ENCODE results near the gene XPNPEP2.
A peak's percentile ranks its signal among the peaks of the same experiment; 100 is the strongest.

XPNPEP2 gene

DNA sequence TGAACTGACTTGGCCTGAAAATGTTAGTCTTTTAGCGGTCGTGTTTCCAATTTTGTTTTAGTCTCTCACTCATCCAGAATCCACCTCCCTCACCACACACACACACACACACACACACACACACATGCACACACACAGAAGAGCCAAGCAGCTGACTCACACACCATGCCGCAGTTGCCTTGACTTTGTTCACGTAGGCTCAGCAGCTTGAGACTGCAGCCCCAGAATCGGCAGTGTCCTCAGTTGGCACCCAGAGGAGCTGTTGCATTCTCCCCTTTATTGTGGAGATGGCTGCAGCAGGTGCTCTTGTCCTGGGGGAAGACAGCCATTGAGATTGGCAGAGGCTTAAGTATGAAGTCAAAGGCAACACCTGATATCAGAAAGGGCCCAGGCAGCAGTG is 20.9 kb upstream of the XPNPEP2 start:
- no peak for TF ChIP-seq CTCF (conservative IDR thresholded peaks at IDR 0.05; ENCODE audit: control insufficient read depth, insufficient read depth, low read depth, low read length)
- peak; percentile 87 for DNase-seq (ENCODE audit: low read depth)
- no peak overlapping the region for H3K4me3 ChIP-seq (ENCODE audit: control insufficient read depth, low read depth, low read length)

- no peak for DNase-seq (ENCODE audit: low read depth)
- H3K4me3 ChIP-seq (ENCODE audit: control insufficient read depth, low read depth, low read length) = no peak overlapping the region
- TF ChIP-seq CTCF (conservative IDR thresholded peaks at IDR 0.05; ENCODE audit: control insufficient read depth, insufficient read depth, low read depth, low read length) = no peak
These were observed 20.1 kb upstream of the XPNPEP2 start for GRCh38 chrX:129718676-129719075.

GRCh38 chrX:129719268-129719667 is 19.5 kb upstream of the XPNPEP2 start:
- no peak overlapping the region for H3K4me3 ChIP-seq (ENCODE audit: control insufficient read depth, low read depth, low read length)
- no peak for DNase-seq (ENCODE audit: low read depth)
- no peak for TF ChIP-seq CTCF (conservative IDR thresholded peaks at IDR 0.05; ENCODE audit: control insufficient read depth, insufficient read depth, low read depth, low read length)

DNA sequence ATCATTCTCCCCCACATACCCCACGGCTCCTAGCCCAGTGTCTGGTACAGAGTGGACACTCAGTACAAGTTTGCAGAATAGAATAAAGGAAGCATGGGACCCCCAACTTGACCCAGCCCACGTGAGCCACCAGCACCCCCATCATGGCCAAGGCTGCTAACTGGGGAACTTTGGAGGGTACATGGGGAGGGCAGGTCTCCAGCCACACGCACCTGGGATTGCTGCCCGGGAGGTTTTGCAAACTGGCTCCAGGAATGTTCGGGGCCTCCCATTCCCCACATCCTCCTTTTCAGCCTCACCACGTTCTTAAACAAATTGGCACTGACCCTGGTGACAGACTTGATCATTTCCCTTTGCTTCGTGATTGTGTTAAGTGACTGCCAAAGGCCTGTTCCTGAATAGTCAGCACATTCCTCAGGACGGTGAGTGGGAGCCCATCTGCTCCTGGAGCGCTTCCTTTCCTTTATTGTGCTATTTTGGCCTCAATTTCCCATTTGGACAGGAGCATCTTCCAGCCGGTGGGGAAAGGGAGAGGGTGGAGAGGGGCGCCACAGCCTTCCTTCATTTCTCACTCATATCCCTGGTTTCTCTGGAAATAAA is 18.7 kb upstream of the XPNPEP2 start:
- no peak for TF ChIP-seq CTCF (conservative IDR thresholded peaks at IDR 0.05; ENCODE audit: control insufficient read depth, insufficient read depth, low read depth, low read length)
- DNase-seq (ENCODE audit: low read depth) = no peak
- no peak overlapping the region for H3K4me3 ChIP-seq (ENCODE audit: control insufficient read depth, low read depth, low read length)

DNA sequence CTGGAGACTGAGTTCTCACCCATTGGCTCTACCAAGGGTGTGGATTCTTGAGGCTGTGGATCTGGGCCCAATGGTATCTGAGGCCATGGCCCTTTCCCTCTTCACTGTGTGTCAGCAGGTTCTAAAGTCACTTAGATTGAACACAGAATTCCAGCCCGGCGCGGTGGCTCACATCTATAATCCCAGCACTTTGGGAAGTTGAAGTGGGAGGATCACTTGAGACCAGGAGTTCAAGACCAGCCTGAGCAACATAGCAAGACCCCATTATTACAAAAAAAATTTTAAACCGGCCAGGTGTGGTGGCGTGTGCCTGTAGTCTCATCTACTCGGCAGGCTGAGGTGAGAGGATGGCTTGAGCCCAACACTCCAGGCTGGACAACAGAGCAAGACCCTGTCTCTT is 18.0 kb upstream of the XPNPEP2 start:
- H3K4me3 ChIP-seq (ENCODE audit: control insufficient read depth, low read depth, low read length) = no peak overlapping the region
- no peak for TF ChIP-seq CTCF (conservative IDR thresholded peaks at IDR 0.05; ENCODE audit: control insufficient read depth, insufficient read depth, low read depth, low read length)
- DNase-seq (ENCODE audit: low read depth) = no peak

DNA sequence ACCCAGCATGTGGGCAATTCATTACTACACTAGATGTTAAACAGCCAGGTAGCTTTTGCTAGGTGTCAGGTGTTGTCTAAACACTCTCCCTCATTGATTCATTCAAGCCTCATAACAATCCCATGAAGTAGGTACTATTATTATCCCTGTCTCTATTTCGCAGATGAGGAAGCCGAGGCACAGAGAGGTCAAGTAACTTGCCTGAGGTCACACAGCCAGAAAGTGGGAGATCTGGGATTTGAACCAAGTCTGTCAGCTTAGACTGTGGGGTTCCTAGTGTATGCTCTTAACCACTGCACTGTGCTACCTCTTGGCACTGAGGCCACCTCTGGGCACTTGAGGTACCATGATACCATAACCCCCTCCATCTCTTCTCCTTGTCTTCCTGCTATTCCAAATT is 17.4 kb upstream of the XPNPEP2 start:
- TF ChIP-seq CTCF (conservative IDR thresholded peaks at IDR 0.05; ENCODE audit: control insufficient read depth, insufficient read depth, low read depth, low read length) = no peak
- DNase-seq (ENCODE audit: low read depth) = no peak
- H3K4me3 ChIP-seq (ENCODE audit: control insufficient read depth, low read depth, low read length) = no peak overlapping the region

GRCh38 chrX:129721870-129722269 is 16.9 kb upstream of the XPNPEP2 start:
- TF ChIP-seq CTCF (conservative IDR thresholded peaks at IDR 0.05; ENCODE audit: control insufficient read depth, insufficient read depth, low read depth, low read length) = no peak
- no peak for DNase-seq (ENCODE audit: low read depth)
- H3K4me3 ChIP-seq (ENCODE audit: control insufficient read depth, low read depth, low read length) = no peak overlapping the region

All from fibroblast of mammary gland (primary cell).